DND-41 (cell line): ENCODE measurements around the gene TOLLIP.

Experiments
- EZH2 ChIP-seq: IDR thresholded peaks from 3 replicates; pipeline ENCODE4 v1.6.1; 2012; ENCODE audit warnings: borderline replicate concordance, low read depth, mild to moderate bottlenecking, moderate library complexity, low read length, inconsistent platforms; ENCODE audit not compliant: severe bottlenecking
- TF ChIP-seq, protein P1 (sequence below): IDR thresholded peaks from 2 replicates; pipeline ENCODE4 v1.5.1; 2012; ENCODE audit warnings: borderline replicate concordance, low read length, moderate library complexity, mild to moderate bottlenecking; ENCODE audit not compliant: poor library complexity, severe bottlenecking; ENCODE audit errors: extremely low read depth

GRCh38 chr11:1278766-1279673 is 30.4 kb downstream of the TOLLIP start:
- TF ChIP-seq, protein P1, sequence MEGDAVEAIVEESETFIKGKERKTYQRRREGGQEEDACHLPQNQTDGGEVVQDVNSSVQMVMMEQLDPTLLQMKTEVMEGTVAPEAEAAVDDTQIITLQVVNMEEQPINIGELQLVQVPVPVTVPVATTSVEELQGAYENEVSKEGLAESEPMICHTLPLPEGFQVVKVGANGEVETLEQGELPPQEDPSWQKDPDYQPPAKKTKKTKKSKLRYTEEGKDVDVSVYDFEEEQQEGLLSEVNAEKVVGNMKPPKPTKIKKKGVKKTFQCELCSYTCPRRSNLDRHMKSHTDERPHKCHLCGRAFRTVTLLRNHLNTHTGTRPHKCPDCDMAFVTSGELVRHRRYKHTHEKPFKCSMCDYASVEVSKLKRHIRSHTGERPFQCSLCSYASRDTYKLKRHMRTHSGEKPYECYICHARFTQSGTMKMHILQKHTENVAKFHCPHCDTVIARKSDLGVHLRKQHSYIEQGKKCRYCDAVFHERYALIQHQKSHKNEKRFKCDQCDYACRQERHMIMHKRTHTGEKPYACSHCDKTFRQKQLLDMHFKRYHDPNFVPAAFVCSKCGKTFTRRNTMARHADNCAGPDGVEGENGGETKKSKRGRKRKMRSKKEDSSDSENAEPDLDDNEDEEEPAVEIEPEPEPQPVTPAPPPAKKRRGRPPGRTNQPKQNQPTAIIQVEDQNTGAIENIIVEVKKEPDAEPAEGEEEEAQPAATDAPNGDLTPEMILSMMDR, result no peak
- no peak for TF ChIP-seq EZH2
